Measurements from ENCODE around the gene MARCHF9.

Gene MARCHF9

DNA sequence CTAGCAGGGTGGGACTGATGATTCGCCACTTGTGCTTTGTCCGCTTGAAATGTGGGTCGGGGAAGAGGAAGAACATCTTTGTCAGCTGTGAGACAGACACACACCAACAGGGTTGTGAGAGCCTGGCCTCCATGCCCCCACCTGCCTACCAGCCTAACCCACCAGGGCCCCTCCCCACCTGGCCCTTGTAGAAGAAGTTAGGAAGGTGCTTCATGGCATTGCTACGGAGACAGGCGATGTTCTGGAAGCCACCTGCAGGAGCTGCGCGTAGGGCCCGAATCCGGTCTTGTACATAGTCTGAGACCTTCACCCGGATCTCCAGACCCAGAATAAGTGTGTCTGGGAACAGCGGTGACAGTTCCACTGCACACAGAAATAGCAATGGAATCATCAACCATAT, 14.7 kb downstream of the MARCHF9 start:
- no peaks in the 10 kb centered on the region for H3K27me3 ChIP-seq (ENCODE audit: low read length)
- H3K4me3 ChIP-seq (ENCODE audit: insufficient read depth, low read length, poor library complexity, severe bottlenecking), result no peak overlapping the region
- H3K36me3 ChIP-seq (ENCODE audit: low read length), result no peaks in the 10 kb centered on the region
- TF ChIP-seq EZH2phosphoT487 (conservative IDR thresholded peaks at IDR 0.05; ENCODE audit: low read length) (no peak), CTCF (IDR thresholded peaks at IDR 0.05; ENCODE audit: insufficient read depth, low read length, poor library complexity, severe bottlenecking) (no peak)
- H3K9me3 ChIP-seq (ENCODE audit: insufficient read depth, low read length), result no peaks in the 10 kb centered on the region
- no peak overlapping the region for H3K27ac ChIP-seq (ENCODE audit: low read depth, low read length)
- H4K20me1 ChIP-seq (ENCODE audit: low read depth, low read length), result no peaks in the 10 kb centered on the region
- H3K4me2 ChIP-seq (ENCODE audit: low read depth, low read length, poor library complexity, severe bottlenecking), result no peak overlapping the region
- no peak overlapping the region for H3K9ac ChIP-seq (ENCODE audit: low read length)
- H3K79me2 ChIP-seq (ENCODE audit: insufficient read depth, low read length), result no peaks in the 10 kb centered on the region
- no peak overlapping the region for H2AFZ ChIP-seq (ENCODE audit: low read depth, low read length, severe bottlenecking)
- H3F3A ChIP-seq (ENCODE audit: insufficient read depth), result 0 out of 2 replicates have a peak, but pooled peaks cover 5% of the 10 kb centered on the region
- no peaks in the 10 kb centered on the region for H3K9me2 ChIP-seq (replicated peaks; ENCODE audit: insufficient read depth, low read length)

- TF ChIP-seq CTCF (IDR thresholded peaks at IDR 0.05; ENCODE audit: insufficient read depth, low read length, poor library complexity, severe bottlenecking) (no peak), EZH2phosphoT487 (conservative IDR thresholded peaks at IDR 0.05; ENCODE audit: low read length) (no peak)
- Histone ChIP-seq H3K9ac (ENCODE audit: low read length) (peak overlapping the region; percentile 70), H4K20me1 (ENCODE audit: low read depth, low read length) (no peaks in the 10 kb centered on the region)
Measured at GRCh38 chr12:57770734-57771133, 15.8 kb downstream of the MARCHF9 start.

GRCh38 chr12:57771236-57771872, 16.5 kb downstream of the MARCHF9 start:
- TF ChIP-seq CTCF (IDR thresholded peaks at IDR 0.05; ENCODE audit: insufficient read depth, low read length, poor library complexity, severe bottlenecking) (no peak), EZH2phosphoT487 (conservative IDR thresholded peaks at IDR 0.05; ENCODE audit: low read length) (no peak)
- H3K9me2 ChIP-seq (replicated peaks; ENCODE audit: insufficient read depth, low read length), result no peaks in the 10 kb centered on the region
- peak overlapping the region; percentile 25 for H3K27ac ChIP-seq (ENCODE audit: low read depth, low read length)
- no peaks in the 10 kb centered on the region for H3K27me3 ChIP-seq (ENCODE audit: low read length)
- H2AFZ ChIP-seq (ENCODE audit: low read depth, low read length, severe bottlenecking), result peak overlapping the region; percentile 68
- H3K9me3 ChIP-seq (ENCODE audit: insufficient read depth, low read length), result no peaks in the 10 kb centered on the region
- H3K4me3 ChIP-seq (ENCODE audit: insufficient read depth, low read length, poor library complexity, severe bottlenecking), result peak overlapping the region; percentile 84
- H3K36me3 ChIP-seq (ENCODE audit: low read length), result no peaks in the 10 kb centered on the region
- no peaks in the 10 kb centered on the region for H3K79me2 ChIP-seq (ENCODE audit: insufficient read depth, low read length)
- 0 out of 2 replicates have a peak, but pooled peaks cover 5% of the 10 kb centered on the region for H3F3A ChIP-seq (ENCODE audit: insufficient read depth)
- H4K20me1 ChIP-seq (ENCODE audit: low read depth, low read length), result no peaks in the 10 kb centered on the region
- peak overlapping the region; percentile 70 for H3K9ac ChIP-seq (ENCODE audit: low read length)
- H3K4me2 ChIP-seq (ENCODE audit: low read depth, low read length, poor library complexity, severe bottlenecking), result peak overlapping the region; percentile 97

More at GRCh38 chr12:57770734-57771133, 15.8 kb downstream of the MARCHF9 start:
- H3K4me2 ChIP-seq (ENCODE audit: low read depth, low read length, poor library complexity, severe bottlenecking), result peak overlapping the region; percentile 97
- no peaks in the 10 kb centered on the region for H3K27me3 ChIP-seq (ENCODE audit: low read length)
- H3F3A ChIP-seq (ENCODE audit: insufficient read depth), result 0 out of 2 replicates have a peak, but pooled peaks cover 5% of the 10 kb centered on the region
- H3K9me2 ChIP-seq (replicated peaks; ENCODE audit: insufficient read depth, low read length), result no peaks in the 10 kb centered on the region
- H3K79me2 ChIP-seq (ENCODE audit: insufficient read depth, low read length), result no peaks in the 10 kb centered on the region
- H3K4me3 ChIP-seq (ENCODE audit: insufficient read depth, low read length, poor library complexity, severe bottlenecking), result peak overlapping the region; percentile 84
- H2AFZ ChIP-seq (ENCODE audit: low read depth, low read length, severe bottlenecking), result no peak overlapping the region
- no peaks in the 10 kb centered on the region for H3K9me3 ChIP-seq (ENCODE audit: insufficient read depth, low read length)
- no peak overlapping the region for H3K27ac ChIP-seq (ENCODE audit: low read depth, low read length)
- no peaks in the 10 kb centered on the region for H3K36me3 ChIP-seq (ENCODE audit: low read length)
